IMR-90 (cell line): ENCODE measurements around the gene MNAT1. TPM values are rescaled to one million over a fixed set of nuclear protein-coding genes. Genes with fewer than 3 reads are reported as not detected.

Experiments
- ATAC-seq: fragments of 200-7000 bp; cut with Tn5 transposase; 2 replicates; pipeline ENCODE4 v1.9.1; 2020; ENCODE audit warnings: low read depth, mild to moderate bottlenecking, moderate library complexity
- BruUV-seq: library from RNA; stranded (reverse); fragments of 400-500 nt; replicated peaks from 2 replicates; lab custom pipeline; 2021; lab: Mats Ljungman, UMichigan
- CTCF ChIA-PET: fragments of 300-600 bp; formaldehyde crosslinking; extraction: SDS; loops from one replicate; lab custom pipeline; 2021; ENCODE audit warnings: antibody characterized with exemption; lab: Yijun Ruan, JAX
- POLR2A ChIA-PET: fragments of 300-600 bp; sonication (Branson Sonifier 250); formaldehyde crosslinking; loops from one replicate; lab custom pipeline; 2022; ENCODE audit warnings: antibody characterized with exemption; ENCODE audit not compliant: unreplicated experiment; lab: Charles Lee
- DNase-seq: peaks from one replicate; pipeline ENCODE4 v3.0.0; 2013
- H2AFZ ChIP-seq: replicated peaks from 2 replicates; pipeline ENCODE3; 2013; ENCODE audit warnings: low read length, mild to moderate bottlenecking; ENCODE audit not compliant: poor library complexity
- H2AK5ac ChIP-seq: 2 replicates; pipeline ENCODE4 v1.6.1; 2013; ENCODE audit warnings: low read depth, low read length, inconsistent platforms
- H2AK9ac ChIP-seq: replicated peaks from 2 replicates; pipeline ENCODE3; 2013; ENCODE audit warnings: mild to moderate bottlenecking, low read depth, low read length, moderate library complexity; ENCODE audit not compliant: poor library complexity
- H2BK120ac ChIP-seq: 2 replicates; pipeline ENCODE4 v1.6.1; 2013; ENCODE audit warnings: low read depth, low read length, inconsistent platforms
- H2BK15ac ChIP-seq: 3 replicates; pipeline ENCODE4 v1.6.1; 2013; ENCODE audit warnings: low read depth, low read length, inconsistent platforms
- H2BK20ac ChIP-seq: 2 replicates; pipeline ENCODE4 v1.6.1; 2013; ENCODE audit warnings: low read depth, mild to moderate bottlenecking, inconsistent platforms, low read length, moderate library complexity
- H2BK5ac ChIP-seq: 2 replicates; pipeline ENCODE4 v1.6.1; 2013; ENCODE audit warnings: mild to moderate bottlenecking, low read depth, low read length, inconsistent platforms; ENCODE audit not compliant: poor library complexity, severe bottlenecking
- H3K14ac ChIP-seq: replicated peaks from 2 replicates; pipeline ENCODE4 v1.6.1; 2013; ENCODE audit warnings: low read depth, low read length, inconsistent platforms
- H3K18ac ChIP-seq: 2 replicates; pipeline ENCODE4 v1.6.1; 2013; ENCODE audit warnings: low read depth, low read length, control low read depth
- H3K23ac ChIP-seq: 2 replicates; pipeline ENCODE4 v1.6.1; 2013; ENCODE audit warnings: low read depth, low read length, inconsistent platforms
- H3K27ac ChIP-seq: 2 replicates; pipeline ENCODE4 v1.5.1; 2013; ENCODE audit warnings: mild to moderate bottlenecking, control low read depth, low read length; ENCODE audit not compliant: insufficient read depth
- H3K27me3 ChIP-seq: 2 replicates; pipeline ENCODE4 v1.6.1; 2013; ENCODE audit warnings: low read length; ENCODE audit not compliant: control insufficient read depth, insufficient read depth
- H3K36me3 ChIP-seq: 2 replicates; pipeline ENCODE4 v1.6.1; 2013; ENCODE audit warnings: low read length, mixed read lengths; ENCODE audit not compliant: control insufficient read depth, insufficient read depth
- H3K4ac ChIP-seq: 2 replicates; pipeline ENCODE4 v1.6.1; 2013; ENCODE audit warnings: low read depth, low read length, inconsistent platforms
- H3K4me1 ChIP-seq: 2 replicates; pipeline ENCODE4 v1.6.1; 2013; ENCODE audit warnings: low read length, mixed read lengths; ENCODE audit not compliant: control insufficient read depth, insufficient read depth
- H3K4me2 ChIP-seq: 2 replicates; pipeline ENCODE4 v1.6.1; 2013; ENCODE audit warnings: low read depth, mild to moderate bottlenecking, control low read depth, low read length, moderate library complexity
- H3K4me3 ChIP-seq: 2 replicates; pipeline ENCODE4 v1.5.1; 2013; ENCODE audit warnings: low read depth, mild to moderate bottlenecking, control low read depth, low read length, moderate library complexity; ENCODE audit not compliant: insufficient read depth
- H3K56ac ChIP-seq: 2 replicates; pipeline ENCODE4 v1.6.1; 2013; ENCODE audit warnings: low read length, inconsistent platforms; ENCODE audit not compliant: insufficient read depth; ENCODE audit errors: extremely low read depth
- H3K79me1 ChIP-seq, 2 experiments: 2 replicates each; pipeline ENCODE4 v1.6.1; 2013; ENCODE audit warnings: low read length in 2 of 2, inconsistent platforms in 1 of 2, low read depth in 1 of 2
- H3K9ac ChIP-seq: 2 replicates; pipeline ENCODE4 v1.6.1; 2013; ENCODE audit warnings: low read depth, low read length, control low read depth
- H3K9me1 ChIP-seq: 2 replicates; pipeline ENCODE4 v1.6.1; 2013; ENCODE audit warnings: low read length, inconsistent platforms; ENCODE audit not compliant: insufficient read depth
- H3K9me3 ChIP-seq: 2 replicates; pipeline ENCODE4 v1.6.1; 2013; ENCODE audit warnings: low read length; ENCODE audit not compliant: control insufficient read depth, insufficient read depth
- H4K20me1 ChIP-seq: 2 replicates; pipeline ENCODE4 v1.6.1; 2013; ENCODE audit warnings: low read length, inconsistent platforms; ENCODE audit not compliant: insufficient read depth
- H4K5ac ChIP-seq: 2 replicates; pipeline ENCODE4 v1.6.1; 2013; ENCODE audit warnings: mild to moderate bottlenecking, low read depth, low read length, control low read depth
- H4K8ac ChIP-seq, 2 experiments: 2 replicates each; pipeline ENCODE4 v1.6.1; 2013; ENCODE audit warnings: low read depth in 2 of 2, low read length in 2 of 2, control low read depth in 1 of 2, inconsistent platforms in 1 of 2
- H4K91ac ChIP-seq: 2 replicates; pipeline ENCODE4 v1.6.1; 2013; ENCODE audit warnings: low read depth, low read length, inconsistent platforms; ENCODE audit not compliant: insufficient read depth
- MAZ ChIP-seq: IDR thresholded peaks from 2 replicates; pipeline ENCODE4 v1.6.1; 2012; ENCODE audit warnings: low read depth, mild to moderate bottlenecking, low read length, improper control_type of control experiment, moderate library complexity, borderline replicate concordance
- POLR2A ChIP-seq: IDR thresholded peaks from 2 replicates; pipeline ENCODE4 v1.6.1; 2012; ENCODE audit warnings: mild to moderate bottlenecking, low read depth, low read length
- RFX5 ChIP-seq: IDR thresholded peaks from 2 replicates; pipeline ENCODE4 v1.8.0; 2012; ENCODE audit warnings: low read depth, mild to moderate bottlenecking, low read length, moderate library complexity
- WGBS, 2 experiments: methylation state at CpG; one replicate each; pipeline versions ENCODE4 v1.1.5 to v1.1.7; 2013; ENCODE audit warnings: missing lambda C conversion rate in 2 of 2; ENCODE audit not compliant: insufficient read length in 1 of 2; ENCODE audit errors: extremely low coverage in 2 of 2; 5-methylcytosine and 5-hydroxymethylcytosine counted together
- dilution Hi-C: fragments of 300-500 bp; cut with HindIII; formaldehyde crosslinking; loops from one replicate; pipeline ENCODE4 v1.14.3; 2018; ENCODE audit warnings: low sequenced_read_pairs; ENCODE audit not compliant: unreplicated experiment
- in situ Hi-C: fragments of 300-500 bp; cut with MboI; formaldehyde crosslinking; loops from 3 replicates; pipeline ENCODE4 v1.14.3; 2019; ENCODE audit warnings: low sequenced_read_pairs, inconsistent platforms, mixed read lengths
- intact Hi-C: fragments of 100-400 bp; cut with micrococcal nuclease; formaldehyde crosslinking; loops from 2 replicates; pipeline ENCODE4 v1.10.0; 2022
- polyA plus RNA-seq, 3 experiments: library from polyadenylated mRNA; depleted of rRNA; stranded (reverse); fragments of >200 nt; gene quantifications; 2 replicates each; pipeline ENCODE4 v1.2.3, GENCODE V29; 2012; ENCODE audit warnings: low replicate concordance in 1 of 3
- total RNA-seq: library from RNA; depleted of rRNA; stranded (reverse); fragments of >200 nt; gene quantifications from 2 replicates; pipeline ENCODE4 v1.2.3, GENCODE V29; 2012

MNAT1 gene
- total and polyA plus RNA-seq, 2 of the 4 experiments (the other 2 are of a cell fraction): 48.2 to 53.0 TPM

DNA sequence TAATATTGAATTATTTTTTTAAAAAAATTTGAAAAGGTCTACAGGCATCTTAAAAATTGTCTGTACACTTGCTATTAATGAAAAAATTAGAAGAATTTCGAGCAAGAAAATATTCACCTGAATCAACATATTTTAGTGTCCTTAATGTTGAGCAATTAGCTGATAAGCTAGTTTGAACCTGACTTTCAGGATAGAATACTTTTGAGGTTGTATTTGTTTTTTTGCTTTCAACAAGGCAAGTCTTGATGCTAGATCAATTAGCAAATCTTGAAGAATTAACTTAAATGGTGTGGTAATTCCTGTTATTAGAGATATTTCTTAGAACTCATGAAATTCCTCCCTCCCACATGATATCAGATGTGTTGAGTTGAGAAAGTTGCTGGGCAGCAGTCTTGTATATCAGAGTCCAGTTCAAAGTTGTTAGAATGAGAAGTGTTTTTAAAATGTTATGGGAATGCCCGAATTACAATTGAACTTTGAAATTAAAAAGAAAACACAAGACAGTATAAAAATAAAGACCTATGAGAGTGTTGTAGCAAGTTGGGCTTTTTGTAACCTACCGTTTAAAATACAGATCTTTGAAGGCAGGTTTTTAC is 127.1 kb downstream of the MNAT1 start:
- no peaks in the 10 kb centered on the region for H4K20me1 ChIP-seq
- no peak overlapping the region for H3K4me2 ChIP-seq
- no peak overlapping the region for H4K8ac ChIP-seq
- no peaks in the 10 kb centered on the region for H3K9me3 ChIP-seq
- no peak for TF ChIP-seq POLR2A
- TF ChIP-seq RFX5: no peak
- no peak for TF ChIP-seq MAZ
- H3K36me3 ChIP-seq: 0 out of 2 replicates have a peak, but pooled peaks cover 1% of the 10 kb centered on the region
- no peak overlapping the region for H3K9ac ChIP-seq
- no peaks in the 10 kb centered on the region for H3K9me1 ChIP-seq
- no peak overlapping the region for H2AK9ac ChIP-seq
- H3K18ac ChIP-seq: no peak overlapping the region
- intact Hi-C loops: no loop called here
- no peak overlapping the region for H3K56ac ChIP-seq
- WGBS, 2 experiments: no CpG with 5 or more reads among the region's 3 CpGs
- in situ Hi-C loops: no loop called here
- ChIA-PET POLR2A (no interaction called here), CTCF (no interaction called here)
- no peak for DNase-seq
- no peak overlapping the region for H3K27ac ChIP-seq
- dilution Hi-C loops: no loop called here
- peaks cover 2% of the 10 kb centered on the region; the same call in 1 of the 2 replicates for H3K4me1 ChIP-seq
- H3K79me1 ChIP-seq: peaks cover 8 to 18% of the 10 kb centered on the region in 2 experiments; a peak in 3 of 4 replicates
- no peak overlapping the region for H3K14ac ChIP-seq
- no peak overlapping the region for H4K5ac ChIP-seq
- H2AK5ac ChIP-seq: no peak overlapping the region
- no peak overlapping the region for H3K23ac ChIP-seq
- H3K27me3 ChIP-seq: no peaks in the 10 kb centered on the region
- H2BK20ac ChIP-seq: no peak overlapping the region
- H3K4ac ChIP-seq: no peak overlapping the region
- ATAC-seq: no peak
- no peak overlapping the region for H4K91ac ChIP-seq
- H2BK5ac ChIP-seq: no peak overlapping the region
- no peak overlapping the region for H2AFZ ChIP-seq
- no TSS peak for BruUV-seq
- no peak overlapping the region for H3K4me3 ChIP-seq
- no peak overlapping the region for H2BK15ac ChIP-seq
- no peak overlapping the region for H2BK120ac ChIP-seq
